Ishikawa (cell line): ENCODE data around the gene KDELR1.

ENCODE experiments used
- CEBPB ChIP-seq: IDR thresholded peaks from 2 replicates; pipeline ENCODE4 v1.6.1; 2012
- CREB1 ChIP-seq: IDR thresholded peaks from 2 replicates; pipeline ENCODE4 v1.6.1; 2012; ENCODE audit warnings: low read depth
- EGR1 ChIP-seq: IDR thresholded peaks from 2 replicates; pipeline ENCODE4 v1.6.1; 2012
- EP300 ChIP-seq: IDR thresholded peaks from 2 replicates; pipeline ENCODE4 v1.6.1; 2012; ENCODE audit warnings: borderline replicate concordance
- FOXM1 ChIP-seq: IDR thresholded peaks from 2 replicates; pipeline ENCODE4 v1.6.1; 2012; ENCODE audit warnings: low read depth, borderline replicate concordance
- NFIC ChIP-seq: IDR thresholded peaks from 2 replicates; pipeline ENCODE4 v1.6.1; 2012
- RAD21 ChIP-seq: IDR thresholded peaks from 2 replicates; pipeline ENCODE4 v1.6.1; 2012; ENCODE audit warnings: low read depth
- TAF1 ChIP-seq: IDR thresholded peaks from 2 replicates; pipeline ENCODE4 v1.6.1; 2012; ENCODE audit warnings: low read depth, mild to moderate bottlenecking
- TCF12 ChIP-seq: IDR thresholded peaks from 2 replicates; pipeline ENCODE4 v1.6.1; 2012; ENCODE audit warnings: low read depth
- TEAD4 ChIP-seq: IDR thresholded peaks from 2 replicates; pipeline ENCODE4 v1.6.1; 2012
- YY1 ChIP-seq: IDR thresholded peaks from 2 replicates; pipeline ENCODE4 v1.6.1; 2012; ENCODE audit warnings: low read depth
- ZBTB7A ChIP-seq: IDR thresholded peaks from 2 replicates; pipeline ENCODE4 v1.6.1; 2012; ENCODE audit warnings: low read depth
- TF ChIP-seq, protein P1 (sequence below): IDR thresholded peaks from 2 replicates; pipeline ENCODE4 v1.6.1; 2012; ENCODE audit warnings: low read depth, mild to moderate bottlenecking
- TF ChIP-seq, protein P2 (sequence below): IDR thresholded peaks from 2 replicates; pipeline ENCODE4 v1.6.1; 2012
- TF ChIP-seq, protein P3 (sequence below): IDR thresholded peaks from 2 replicates; pipeline ENCODE4 v1.6.1; 2012

Gene KDELR1

GRCh38 chr19:48359123-48359522 is 32.2 kb downstream of the KDELR1 start:
- no peak for TF ChIP-seq TAF1
- TF ChIP-seq ZBTB7A, result no peak
- no peak for TF ChIP-seq CEBPB
- TF ChIP-seq EP300, result no peak
- no peak for TF ChIP-seq YY1
- TF ChIP-seq EGR1, result no peak
- no peak for TF ChIP-seq CREB1
- TF ChIP-seq FOXM1, result no peak
- no peak for TF ChIP-seq NFIC
- no peak for TF ChIP-seq TCF12
- no peak for TF ChIP-seq RAD21
- TF ChIP-seq, protein P1, sequence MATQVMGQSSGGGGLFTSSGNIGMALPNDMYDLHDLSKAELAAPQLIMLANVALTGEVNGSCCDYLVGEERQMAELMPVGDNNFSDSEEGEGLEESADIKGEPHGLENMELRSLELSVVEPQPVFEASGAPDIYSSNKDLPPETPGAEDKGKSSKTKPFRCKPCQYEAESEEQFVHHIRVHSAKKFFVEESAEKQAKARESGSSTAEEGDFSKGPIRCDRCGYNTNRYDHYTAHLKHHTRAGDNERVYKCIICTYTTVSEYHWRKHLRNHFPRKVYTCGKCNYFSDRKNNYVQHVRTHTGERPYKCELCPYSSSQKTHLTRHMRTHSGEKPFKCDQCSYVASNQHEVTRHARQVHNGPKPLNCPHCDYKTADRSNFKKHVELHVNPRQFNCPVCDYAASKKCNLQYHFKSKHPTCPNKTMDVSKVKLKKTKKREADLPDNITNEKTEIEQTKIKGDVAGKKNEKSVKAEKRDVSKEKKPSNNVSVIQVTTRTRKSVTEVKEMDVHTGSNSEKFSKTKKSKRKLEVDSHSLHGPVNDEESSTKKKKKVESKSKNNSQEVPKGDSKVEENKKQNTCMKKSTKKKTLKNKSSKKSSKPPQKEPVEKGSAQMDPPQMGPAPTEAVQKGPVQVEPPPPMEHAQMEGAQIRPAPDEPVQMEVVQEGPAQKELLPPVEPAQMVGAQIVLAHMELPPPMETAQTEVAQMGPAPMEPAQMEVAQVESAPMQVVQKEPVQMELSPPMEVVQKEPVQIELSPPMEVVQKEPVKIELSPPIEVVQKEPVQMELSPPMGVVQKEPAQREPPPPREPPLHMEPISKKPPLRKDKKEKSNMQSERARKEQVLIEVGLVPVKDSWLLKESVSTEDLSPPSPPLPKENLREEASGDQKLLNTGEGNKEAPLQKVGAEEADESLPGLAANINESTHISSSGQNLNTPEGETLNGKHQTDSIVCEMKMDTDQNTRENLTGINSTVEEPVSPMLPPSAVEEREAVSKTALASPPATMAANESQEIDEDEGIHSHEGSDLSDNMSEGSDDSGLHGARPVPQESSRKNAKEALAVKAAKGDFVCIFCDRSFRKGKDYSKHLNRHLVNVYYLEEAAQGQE, result no peak
- TF ChIP-seq, protein P2, sequence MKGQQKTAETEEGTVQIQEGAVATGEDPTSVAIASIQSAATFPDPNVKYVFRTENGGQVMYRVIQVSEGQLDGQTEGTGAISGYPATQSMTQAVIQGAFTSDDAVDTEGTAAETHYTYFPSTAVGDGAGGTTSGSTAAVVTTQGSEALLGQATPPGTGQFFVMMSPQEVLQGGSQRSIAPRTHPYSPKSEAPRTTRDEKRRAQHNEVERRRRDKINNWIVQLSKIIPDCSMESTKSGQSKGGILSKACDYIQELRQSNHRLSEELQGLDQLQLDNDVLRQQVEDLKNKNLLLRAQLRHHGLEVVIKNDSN, result no peak
- TF ChIP-seq, protein P3, sequence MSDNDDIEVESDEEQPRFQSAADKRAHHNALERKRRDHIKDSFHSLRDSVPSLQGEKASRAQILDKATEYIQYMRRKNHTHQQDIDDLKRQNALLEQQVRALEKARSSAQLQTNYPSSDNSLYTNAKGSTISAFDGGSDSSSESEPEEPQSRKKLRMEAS, result no peak
- no peak for TF ChIP-seq TEAD4

GRCh38 chr19:48355365-48355954 is 35.9 kb downstream of the KDELR1 start:
- TF ChIP-seq FOXM1 (no peak), ZBTB7A (no peak), TAF1 (no peak), NFIC (no peak), YY1 (no peak), EGR1 (no peak), EP300 (no peak), TCF12 (no peak), TEAD4 (no peak), CEBPB (no peak), CREB1 (no peak), RAD21 (no peak)
- TF ChIP-seq, protein P2, result no peak
- TF ChIP-seq, protein P3, result no peak
- TF ChIP-seq, protein P1, result no peak

- TF ChIP-seq NFIC, result no peak
- no peak for TF ChIP-seq FOXM1
- TF ChIP-seq, protein P2, result no peak
- TF ChIP-seq RAD21, result no peak
- no peak for TF ChIP-seq CEBPB
- TF ChIP-seq, protein P1, result no peak
These were observed 36.9 kb downstream of the KDELR1 start for GRCh38 chr19:48354332-48354992.

DNA sequence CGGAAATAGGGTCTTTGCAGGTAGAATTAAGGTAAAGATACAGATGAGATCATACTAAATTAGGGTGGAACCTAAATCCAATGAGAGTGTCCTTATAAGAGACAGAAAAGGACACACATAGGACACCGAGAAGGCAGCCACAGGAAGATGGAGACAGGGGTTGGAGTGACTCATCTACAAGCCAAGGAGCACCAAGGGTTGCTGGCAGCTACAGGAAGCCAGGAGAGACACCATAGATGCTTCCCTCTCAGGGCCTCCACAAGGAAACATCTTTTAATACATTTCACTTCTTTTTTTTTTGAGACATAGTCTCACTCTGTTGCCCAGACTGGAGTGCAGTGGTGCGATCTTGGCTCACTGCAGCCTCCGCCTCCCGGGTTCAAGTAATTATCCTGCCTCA is 37.7 kb downstream of the KDELR1 start:
- TF ChIP-seq EP300 (no peak), TAF1 (no peak), NFIC (no peak), ZBTB7A (no peak)
- TF ChIP-seq, protein P3, result no peak
- TF ChIP-seq, protein P1, result no peak
